Gastroesophageal sphincter (tissue), 3 donors: Measurements from ENCODE around the gene TRIM2.

Source experiments
- POLR2A ChIP-seq, 2 donors: fragments of 450-650 bp; IDR thresholded peaks; one replicate each; pipeline ENCODE4 v1.6.1; 2017; ENCODE audit warnings: antibody characterized with exemption in 2 of 2, mild to moderate bottlenecking in 2 of 2, moderate library complexity in 1 of 2
- TF ChIP-seq, protein P1 (sequence below), 4 experiments: fragments of 200-600 bp in 2 of 4; fragments of 450-650 bp in 2 of 4; sonication (generic) in 1 of 4; IDR thresholded peaks; one replicate each; pipeline ENCODE4 v1.5.1; 2017 to 2019; ENCODE audit warnings: antibody characterized with exemption in 4 of 4, mild to moderate bottlenecking in 2 of 4, moderate library complexity in 2 of 4

DNA sequence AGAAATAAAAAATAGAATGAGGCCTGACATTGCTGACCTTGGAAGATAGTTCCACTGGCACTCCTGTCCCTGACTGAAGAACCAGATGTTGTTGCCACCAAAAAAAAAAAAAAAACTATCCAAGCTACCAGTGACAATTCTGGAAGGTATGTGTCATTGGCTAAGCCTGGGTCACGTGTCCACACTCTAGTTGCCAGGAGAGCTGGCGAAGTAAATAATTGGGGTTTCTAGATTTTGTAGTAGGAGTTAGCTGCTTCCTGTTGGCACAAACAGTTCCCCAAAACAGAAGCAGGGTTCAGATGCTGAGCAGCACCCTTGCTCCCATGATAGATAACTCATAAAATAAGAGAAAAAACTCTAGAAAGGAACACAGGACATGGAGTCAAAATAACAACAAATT lies 160.8 kb downstream of the TRIM2 start:
- TF ChIP-seq POLR2A (IDR thresholded peaks at IDR 0.05), result no peak
- TF ChIP-seq, protein P1, sequence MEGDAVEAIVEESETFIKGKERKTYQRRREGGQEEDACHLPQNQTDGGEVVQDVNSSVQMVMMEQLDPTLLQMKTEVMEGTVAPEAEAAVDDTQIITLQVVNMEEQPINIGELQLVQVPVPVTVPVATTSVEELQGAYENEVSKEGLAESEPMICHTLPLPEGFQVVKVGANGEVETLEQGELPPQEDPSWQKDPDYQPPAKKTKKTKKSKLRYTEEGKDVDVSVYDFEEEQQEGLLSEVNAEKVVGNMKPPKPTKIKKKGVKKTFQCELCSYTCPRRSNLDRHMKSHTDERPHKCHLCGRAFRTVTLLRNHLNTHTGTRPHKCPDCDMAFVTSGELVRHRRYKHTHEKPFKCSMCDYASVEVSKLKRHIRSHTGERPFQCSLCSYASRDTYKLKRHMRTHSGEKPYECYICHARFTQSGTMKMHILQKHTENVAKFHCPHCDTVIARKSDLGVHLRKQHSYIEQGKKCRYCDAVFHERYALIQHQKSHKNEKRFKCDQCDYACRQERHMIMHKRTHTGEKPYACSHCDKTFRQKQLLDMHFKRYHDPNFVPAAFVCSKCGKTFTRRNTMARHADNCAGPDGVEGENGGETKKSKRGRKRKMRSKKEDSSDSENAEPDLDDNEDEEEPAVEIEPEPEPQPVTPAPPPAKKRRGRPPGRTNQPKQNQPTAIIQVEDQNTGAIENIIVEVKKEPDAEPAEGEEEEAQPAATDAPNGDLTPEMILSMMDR (IDR thresholded peaks at IDR 0.05), result no peak
